Stimulated activated memory B cell treated with anti-CD40 and anti-IgM and Interleukin-4, amounts not matched to agents 10 μg/mL and 1 μg/mL and 100 μg/mL, for 72 hours (primary cell): ENCODE results near the gene SDCBP2.
A peak's percentile ranks its signal among the peaks of the same experiment; 100 is the strongest.
"Not testable (repeated sequence)": the region's sequence is repeated elsewhere in the genome, so short reads cannot be mapped to it uniquely, and the experiment has no call there.

ENCODE experiments used
- ATAC-seq: fragments of 150-1000 bp; cut with Tn5 transposase; 2 replicates; pipeline ENCODE4 v1.10.0; 2021
- H3K27ac Mint-ChIP-seq: one replicate; pipeline ENCODE4 v1.8.0; 2022; ENCODE audit warnings: mild to moderate bottlenecking, mixed read lengths
- H3K27me3 Mint-ChIP-seq: one replicate; pipeline ENCODE4 v1.8.0; 2022; ENCODE audit warnings: mixed read lengths
- H3K36me3 Mint-ChIP-seq: one replicate; pipeline ENCODE4 v1.8.0; 2022; ENCODE audit warnings: mixed read lengths
- H3K4me1 Mint-ChIP-seq: one replicate; pipeline ENCODE4 v1.8.0; 2022; ENCODE audit warnings: mixed read lengths
- H3K4me3 Mint-ChIP-seq: one replicate; pipeline ENCODE4 v1.8.0; 2022; ENCODE audit warnings: mild to moderate bottlenecking, moderate library complexity, mixed read lengths
- H3K9me3 Mint-ChIP-seq: one replicate; pipeline ENCODE4 v1.8.0; 2022; ENCODE audit warnings: mixed read lengths

The SDCBP2 gene

GRCh38 chr20:1368448-1369199 lies 39.7 kb upstream of the SDCBP2 start:
- H3K36me3 Mint-ChIP-seq = peaks cover 74% of the 10 kb centered on the region
- H3K27me3 Mint-ChIP-seq = no peaks in the 10 kb centered on the region
- no peak for ATAC-seq
- H3K27ac Mint-ChIP-seq = peak overlapping the region; percentile 17
- H3K9me3 Mint-ChIP-seq = no peaks in the 10 kb centered on the region
- H3K4me3 Mint-ChIP-seq = no peak overlapping the region
- peaks cover 31% of the 10 kb centered on the region for H3K4me1 Mint-ChIP-seq

DNA sequence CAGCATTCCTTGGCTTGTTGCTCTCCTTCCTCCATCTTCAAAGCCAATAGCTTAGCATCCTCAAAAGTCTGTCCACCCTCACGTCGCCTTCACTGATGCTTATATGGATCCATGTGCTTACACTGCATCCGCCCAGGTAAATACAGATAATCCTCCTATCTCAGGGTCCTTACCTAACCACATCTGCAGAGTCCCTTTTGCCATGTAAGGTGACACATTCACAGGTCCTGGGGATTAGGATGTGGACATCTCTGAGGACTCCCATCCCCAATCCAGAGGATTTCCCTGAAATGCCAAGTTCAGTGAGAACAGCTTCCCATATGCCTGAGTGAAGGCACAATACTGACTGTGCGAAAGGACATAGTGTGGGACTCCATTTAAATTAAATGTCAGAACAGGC lies 38.5 kb upstream of the SDCBP2 start:
- H3K4me1 Mint-ChIP-seq = peaks cover 31% of the 10 kb centered on the region
- peaks cover 72% of the 10 kb centered on the region for H3K36me3 Mint-ChIP-seq
- no peak for ATAC-seq

GRCh38 chr20:1364106-1364505 lies 35.2 kb upstream of the SDCBP2 start:
- ATAC-seq = no peak
- Mint-ChIP-seq H3K27ac (peak overlapping the region; percentile 35), H3K9me3 (no peaks in the 10 kb centered on the region), H3K4me1 (peaks cover 35% of the 10 kb centered on the region), H3K4me3 (no peak overlapping the region), H3K36me3 (peaks cover 90% of the 10 kb centered on the region), H3K27me3 (no peaks in the 10 kb centered on the region)

More for the DNA sequence above, 38.5 kb upstream of the SDCBP2 start:
- Mint-ChIP-seq H3K9me3 (no peaks in the 10 kb centered on the region), H3K27ac (no peak overlapping the region), H3K4me3 (no peak overlapping the region), H3K27me3 (no peaks in the 10 kb centered on the region)

GRCh38 chr20:1363522-1363921 lies 34.6 kb upstream of the SDCBP2 start:
- no peak for ATAC-seq
- peaks cover 90% of the 10 kb centered on the region for H3K36me3 Mint-ChIP-seq
- H3K4me1 Mint-ChIP-seq = peaks cover 36% of the 10 kb centered on the region
- no peaks in the 10 kb centered on the region for H3K9me3 Mint-ChIP-seq
- no peak overlapping the region for H3K4me3 Mint-ChIP-seq
- H3K27ac Mint-ChIP-seq = peak overlapping the region; percentile 35
- no peaks in the 10 kb centered on the region for H3K27me3 Mint-ChIP-seq

DNA sequence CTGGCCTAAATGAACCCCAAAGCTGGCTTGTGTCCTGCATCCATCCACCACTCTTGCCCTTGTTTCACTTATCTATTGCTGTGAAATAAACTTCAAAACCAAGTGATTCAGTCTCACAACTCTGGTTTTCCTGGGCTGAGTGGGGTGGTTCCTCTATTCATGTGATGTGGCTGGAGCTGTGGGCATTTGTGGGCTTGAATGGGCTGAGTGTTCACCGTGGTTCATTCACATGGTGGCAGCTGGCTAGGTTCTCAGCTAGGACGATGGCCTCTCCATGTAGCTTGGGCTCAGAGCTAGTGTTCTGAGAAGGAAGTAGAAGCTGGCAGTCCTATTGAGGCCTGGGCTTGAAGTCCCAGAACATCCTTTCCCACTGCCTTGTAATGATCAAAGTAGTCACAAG lies 33.5 kb upstream of the SDCBP2 start:
- Mint-ChIP-seq H3K27ac (no peak overlapping the region), H3K27me3 (no peaks in the 10 kb centered on the region), H3K36me3 (peaks cover 89% of the 10 kb centered on the region), H3K4me1 (peaks cover 44% of the 10 kb centered on the region), H3K9me3 (no peaks in the 10 kb centered on the region), H3K4me3 (no peak overlapping the region)
- ATAC-seq = no peak

DNA sequence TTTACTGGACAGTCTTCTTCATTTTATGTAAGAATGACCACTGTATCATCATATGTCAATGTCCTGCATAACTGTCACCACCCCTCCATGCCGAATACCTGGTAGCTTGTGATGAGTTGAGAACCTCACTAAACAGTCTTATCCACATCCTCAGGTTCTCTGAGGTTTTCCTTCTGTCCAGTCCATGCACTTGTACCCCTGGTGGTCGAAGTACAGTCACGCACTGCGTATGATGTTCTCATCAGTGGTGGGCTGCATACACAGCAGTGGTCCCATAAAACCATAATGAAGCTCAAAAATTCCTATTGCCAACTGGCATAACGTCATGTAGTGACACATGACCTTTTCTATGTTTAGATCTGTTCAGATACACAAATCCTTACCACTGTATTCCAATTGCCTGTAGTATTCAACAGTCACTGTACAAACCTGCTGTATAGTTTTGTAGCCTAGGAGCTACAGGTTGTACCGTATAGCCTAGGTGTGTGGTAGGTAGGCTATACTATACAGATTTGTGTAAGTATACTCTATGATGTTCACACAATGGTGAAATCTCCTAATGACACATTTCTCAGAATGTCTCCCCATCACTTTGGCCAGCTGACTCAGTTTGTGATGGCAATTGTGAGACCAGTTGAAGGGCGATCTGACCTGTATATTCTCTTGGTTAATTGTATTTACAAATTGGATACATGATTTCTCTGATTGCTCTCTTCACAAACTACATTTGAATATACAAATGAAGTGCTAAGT lies 31.3 kb upstream of the SDCBP2 start:
- ATAC-seq = no peak
- no peak overlapping the region for H3K4me3 Mint-ChIP-seq
- no peaks in the 10 kb centered on the region for H3K9me3 Mint-ChIP-seq
- peaks cover 87% of the 10 kb centered on the region for H3K36me3 Mint-ChIP-seq
- no peak overlapping the region for H3K27ac Mint-ChIP-seq
- no peaks in the 10 kb centered on the region for H3K27me3 Mint-ChIP-seq
- H3K4me1 Mint-ChIP-seq = peaks cover 40% of the 10 kb centered on the region

DNA sequence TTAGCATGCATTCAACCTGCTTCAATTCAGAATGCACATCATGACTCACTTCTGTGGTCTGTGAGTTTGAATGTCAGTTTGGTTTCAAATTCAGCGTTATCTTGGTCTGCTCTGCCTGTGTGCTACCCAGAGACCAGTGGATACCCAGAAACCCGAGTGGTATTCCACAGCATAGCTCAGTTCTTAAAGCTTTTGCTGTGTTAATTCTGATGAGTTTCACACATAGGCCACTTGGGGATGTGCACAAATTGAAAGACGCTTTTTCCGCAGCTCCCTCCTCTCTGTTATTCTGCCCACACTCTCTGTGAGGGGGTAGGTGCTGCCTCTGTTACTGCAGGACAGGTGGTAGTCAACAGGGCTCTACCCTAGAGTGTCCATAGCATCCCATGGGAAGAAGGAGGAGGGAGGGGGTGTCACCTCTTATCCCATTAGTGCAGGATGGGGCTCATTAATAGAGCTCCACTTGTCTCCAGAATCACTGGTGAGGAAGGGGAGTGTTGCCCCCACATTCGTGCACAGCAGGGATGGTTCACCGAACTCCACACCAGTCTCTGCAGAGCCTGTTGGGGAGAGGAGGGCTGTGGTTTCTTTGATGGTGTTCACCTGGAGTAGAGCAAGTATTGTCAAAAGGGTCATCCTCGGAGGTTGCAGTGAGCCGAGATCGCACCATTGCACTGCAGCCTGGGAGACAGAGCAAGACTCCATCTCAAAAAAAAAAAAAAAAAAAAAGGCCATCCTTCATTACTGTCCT lies 29.2 kb upstream of the SDCBP2 start:
- H3K9me3 Mint-ChIP-seq = peaks cover 3% of the 10 kb centered on the region
- no peak overlapping the region for H3K27ac Mint-ChIP-seq
- peaks cover 31% of the 10 kb centered on the region for H3K4me1 Mint-ChIP-seq
- no peaks in the 10 kb centered on the region for H3K27me3 Mint-ChIP-seq
- ATAC-seq = peak; percentile 53
- no peak overlapping the region for H3K4me3 Mint-ChIP-seq
- peaks cover 89% of the 10 kb centered on the region for H3K36me3 Mint-ChIP-seq

GRCh38 chr20:1353956-1354355 lies 25.0 kb upstream of the SDCBP2 start:
- no peak overlapping the region for H3K4me3 Mint-ChIP-seq
- no peak overlapping the region for H3K27ac Mint-ChIP-seq
- no peaks in the 10 kb centered on the region for H3K27me3 Mint-ChIP-seq
- ATAC-seq = no peak
- H3K9me3 Mint-ChIP-seq = peaks cover 8% of the 10 kb centered on the region
- H3K36me3 Mint-ChIP-seq = peaks cover 91% of the 10 kb centered on the region
- peaks cover 37% of the 10 kb centered on the region for H3K4me1 Mint-ChIP-seq

GRCh38 chr20:1346315-1346969 lies 17.5 kb upstream of the SDCBP2 start:
- peaks cover 8% of the 10 kb centered on the region for H3K9me3 Mint-ChIP-seq
- ATAC-seq = no peak
- no peak overlapping the region for H3K4me3 Mint-ChIP-seq
- H3K36me3 Mint-ChIP-seq = peaks cover 41% of the 10 kb centered on the region
- H3K27ac Mint-ChIP-seq = no peak overlapping the region
- peaks cover 19% of the 10 kb centered on the region for H3K4me1 Mint-ChIP-seq
- H3K27me3 Mint-ChIP-seq = no peaks in the 10 kb centered on the region

DNA sequence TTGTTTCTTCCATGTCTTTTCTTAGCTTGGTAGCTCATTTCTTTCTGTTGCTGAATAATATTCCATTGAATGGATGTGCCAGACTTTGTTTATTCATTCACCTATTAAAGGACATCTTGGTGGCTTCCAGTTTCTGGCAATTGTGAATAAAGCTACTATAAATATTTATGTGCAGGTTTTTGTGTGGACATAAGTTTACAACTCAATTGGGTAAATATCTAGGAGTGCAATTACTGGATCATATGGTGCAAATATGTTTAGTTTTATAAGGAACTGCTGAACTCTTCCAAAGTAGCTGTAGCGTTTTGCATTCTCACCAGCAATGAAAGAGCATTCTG lies 16.8 kb upstream of the SDCBP2 start:
- H3K36me3 Mint-ChIP-seq = peaks cover 34% of the 10 kb centered on the region
- H3K4me3 Mint-ChIP-seq = no peak overlapping the region
- H3K9me3 Mint-ChIP-seq = peaks cover 8% of the 10 kb centered on the region
- H3K27ac Mint-ChIP-seq = no peak overlapping the region
- peaks cover 13% of the 10 kb centered on the region for H3K4me1 Mint-ChIP-seq
- no peak for ATAC-seq
- no peaks in the 10 kb centered on the region for H3K27me3 Mint-ChIP-seq

DNA sequence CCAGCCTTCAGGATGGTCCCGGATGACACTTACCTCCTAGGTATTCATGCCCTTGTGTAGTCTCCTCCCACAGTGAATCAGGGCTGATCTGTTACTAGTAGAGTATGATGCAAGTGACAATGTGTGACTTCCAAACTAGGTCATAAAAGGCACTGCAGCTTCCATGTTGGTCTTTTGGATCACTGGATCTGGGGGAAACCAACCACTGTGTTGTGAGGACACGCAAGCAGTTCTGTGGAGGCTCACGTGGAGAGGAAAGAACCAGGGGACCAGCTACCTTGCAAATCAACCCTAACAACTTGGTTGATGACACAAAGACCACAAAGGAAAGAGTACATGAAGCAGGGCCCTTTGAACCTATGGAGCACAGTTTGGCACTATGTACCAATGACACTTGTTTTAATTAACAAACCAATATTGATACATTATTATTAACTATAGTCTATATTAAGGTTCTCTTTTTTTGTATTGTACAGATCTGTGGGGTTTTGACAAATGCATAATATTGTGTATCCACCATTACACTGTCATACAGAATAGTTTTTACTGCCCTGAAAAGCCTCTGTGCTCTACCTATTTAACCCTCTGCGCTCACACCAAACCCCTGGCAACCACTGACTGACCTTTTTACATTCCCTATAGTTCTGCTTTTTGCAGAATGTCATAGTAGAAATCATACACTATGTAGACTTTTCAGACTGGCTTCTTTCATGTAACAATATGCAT lies 16.3 kb upstream of the SDCBP2 start:
- no peak for ATAC-seq
- no peak overlapping the region for H3K27ac Mint-ChIP-seq
- H3K27me3 Mint-ChIP-seq = no peaks in the 10 kb centered on the region
- H3K4me1 Mint-ChIP-seq = peaks cover 9% of the 10 kb centered on the region
- no peak overlapping the region for H3K4me3 Mint-ChIP-seq
- peaks cover 8% of the 10 kb centered on the region for H3K9me3 Mint-ChIP-seq
- H3K36me3 Mint-ChIP-seq = peaks cover 29% of the 10 kb centered on the region

DNA sequence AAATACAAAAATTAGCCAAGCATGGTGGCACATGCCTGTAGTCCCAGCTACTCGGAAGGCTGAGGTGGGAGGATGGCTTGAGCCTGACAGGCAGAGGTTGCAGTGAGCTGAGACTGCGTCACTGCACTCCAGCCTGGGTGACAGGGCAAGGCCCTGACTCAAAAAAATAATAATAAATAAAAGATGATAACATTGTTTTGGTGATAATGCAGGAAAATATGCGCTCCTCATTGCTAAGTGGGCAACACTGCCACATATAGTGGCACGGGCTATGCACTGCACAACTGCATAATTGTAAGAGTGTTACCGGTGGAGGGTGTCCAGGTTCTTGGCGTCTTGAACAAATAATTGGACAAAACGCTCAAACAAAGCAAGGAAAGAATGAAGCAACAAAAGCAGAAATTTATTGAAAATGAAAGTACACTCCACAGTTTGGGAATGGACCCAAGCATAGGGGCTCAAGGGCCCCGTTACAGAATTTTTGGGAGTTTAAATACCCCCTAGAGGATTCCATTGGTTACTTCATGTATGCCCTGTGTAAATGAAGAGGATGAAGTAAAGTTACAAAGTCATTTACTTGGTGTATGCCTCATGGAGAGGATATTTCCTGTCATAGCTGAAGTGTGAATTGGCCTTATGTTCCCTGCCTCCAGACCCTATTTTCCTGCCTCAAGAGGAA lies 14.6 kb upstream of the SDCBP2 start:
- not testable (repeated sequence) for H3K9me3 Mint-ChIP-seq

GRCh38 chr20:1341561-1342265 lies 12.8 kb upstream of the SDCBP2 start:
- peaks cover 11% of the 10 kb centered on the region for H3K4me1 Mint-ChIP-seq
- no peak for ATAC-seq
- peaks cover 5% of the 10 kb centered on the region for H3K36me3 Mint-ChIP-seq
- no peak overlapping the region for H3K27ac Mint-ChIP-seq
- H3K27me3 Mint-ChIP-seq = no peaks in the 10 kb centered on the region
- no peaks in the 10 kb centered on the region for H3K9me3 Mint-ChIP-seq
- H3K4me3 Mint-ChIP-seq = no peak overlapping the region

More for the DNA sequence above, 14.6 kb upstream of the SDCBP2 start:
- not testable (repeated sequence) for H3K4me1 Mint-ChIP-seq, H3K4me3 Mint-ChIP-seq, ATAC-seq, H3K27me3 Mint-ChIP-seq, H3K27ac Mint-ChIP-seq
- peaks cover 13% of the 10 kb centered on the region for H3K36me3 Mint-ChIP-seq

GRCh38 chr20:1338801-1339200 lies 9.9 kb upstream of the SDCBP2 start:
- Mint-ChIP-seq H3K9me3 (no peaks in the 10 kb centered on the region), H3K4me3 (no peak overlapping the region), H3K4me1 (peaks cover 24% of the 10 kb centered on the region), H3K27ac (no peak overlapping the region), H3K27me3 (no peaks in the 10 kb centered on the region), H3K36me3 (peaks cover 7% of the 10 kb centered on the region)
- ATAC-seq = no peak
